Measurements from ENCODE around the gene ITPKC.

Gene ITPKC

DNA sequence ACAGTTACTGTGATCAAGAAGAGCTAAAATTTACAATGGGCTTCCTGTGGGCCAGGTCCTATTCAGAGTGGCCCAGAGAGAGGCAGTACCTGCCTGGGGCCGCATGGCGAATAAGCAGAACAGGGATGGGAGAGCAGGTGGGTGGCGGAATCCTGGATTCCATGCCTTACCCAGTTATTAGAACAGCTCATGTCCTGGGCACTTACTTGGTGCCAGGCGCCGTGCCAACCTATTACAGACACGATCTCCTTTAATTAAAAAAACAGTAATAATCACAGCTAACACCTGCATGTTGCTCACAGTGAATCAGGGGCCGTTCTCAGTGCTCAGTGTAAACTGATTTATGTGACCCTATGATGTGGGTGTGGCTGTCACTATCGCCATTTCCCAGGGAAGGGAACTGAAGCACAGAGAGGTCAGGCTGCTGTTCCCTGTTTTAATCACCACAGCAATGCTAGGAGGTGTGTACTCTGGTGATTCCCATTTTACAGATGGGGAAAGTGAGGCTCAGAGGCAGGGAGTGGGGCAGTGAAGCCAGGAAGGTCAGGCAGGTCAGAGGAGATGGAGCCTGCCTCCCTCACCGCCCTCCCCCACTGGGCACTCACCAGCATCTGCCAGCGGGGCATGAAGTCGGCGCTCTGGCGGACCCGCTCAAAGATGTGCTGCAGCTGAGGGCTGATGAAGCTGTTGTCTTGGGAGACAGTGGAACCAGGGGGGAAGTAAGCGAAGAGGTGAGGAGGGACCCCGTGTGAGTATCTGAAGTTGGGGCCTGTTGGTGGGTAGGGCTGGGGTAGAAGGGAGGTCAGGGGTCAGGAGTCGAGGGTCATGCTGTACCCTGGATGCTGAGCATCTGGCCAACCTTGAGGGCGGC lies 12.2 kb upstream of the ITPKC start:
- TF ChIP-seq, protein P1, sequence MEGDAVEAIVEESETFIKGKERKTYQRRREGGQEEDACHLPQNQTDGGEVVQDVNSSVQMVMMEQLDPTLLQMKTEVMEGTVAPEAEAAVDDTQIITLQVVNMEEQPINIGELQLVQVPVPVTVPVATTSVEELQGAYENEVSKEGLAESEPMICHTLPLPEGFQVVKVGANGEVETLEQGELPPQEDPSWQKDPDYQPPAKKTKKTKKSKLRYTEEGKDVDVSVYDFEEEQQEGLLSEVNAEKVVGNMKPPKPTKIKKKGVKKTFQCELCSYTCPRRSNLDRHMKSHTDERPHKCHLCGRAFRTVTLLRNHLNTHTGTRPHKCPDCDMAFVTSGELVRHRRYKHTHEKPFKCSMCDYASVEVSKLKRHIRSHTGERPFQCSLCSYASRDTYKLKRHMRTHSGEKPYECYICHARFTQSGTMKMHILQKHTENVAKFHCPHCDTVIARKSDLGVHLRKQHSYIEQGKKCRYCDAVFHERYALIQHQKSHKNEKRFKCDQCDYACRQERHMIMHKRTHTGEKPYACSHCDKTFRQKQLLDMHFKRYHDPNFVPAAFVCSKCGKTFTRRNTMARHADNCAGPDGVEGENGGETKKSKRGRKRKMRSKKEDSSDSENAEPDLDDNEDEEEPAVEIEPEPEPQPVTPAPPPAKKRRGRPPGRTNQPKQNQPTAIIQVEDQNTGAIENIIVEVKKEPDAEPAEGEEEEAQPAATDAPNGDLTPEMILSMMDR (conservative IDR thresholded peaks at IDR 0.05; ENCODE audit: low read length) = no peak
- DNase-seq (ENCODE audit: low read depth) = no peak
- H3K4me3 ChIP-seq (ENCODE audit: low read length) = no peak overlapping the region

DNA sequence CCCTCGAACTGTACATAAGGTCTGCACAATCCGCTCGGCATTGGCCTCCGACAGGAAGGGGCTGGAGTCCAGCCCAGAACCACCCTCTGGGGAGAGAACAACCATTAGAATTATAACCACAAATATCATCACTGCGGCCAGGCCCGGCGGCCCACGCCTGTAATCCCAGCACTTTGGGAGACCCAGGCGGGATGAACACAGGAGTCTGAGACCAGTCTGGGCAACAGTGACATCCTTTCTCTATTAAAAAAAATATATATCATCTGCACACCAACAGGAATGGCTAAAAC lies 11.6 kb upstream of the ITPKC start:
- DNase-seq (ENCODE audit: low read depth) = no peak
- TF ChIP-seq, protein P1 (conservative IDR thresholded peaks at IDR 0.05; ENCODE audit: low read length) = no peak
- no peak overlapping the region for H3K4me3 ChIP-seq (ENCODE audit: low read length)

DNA sequence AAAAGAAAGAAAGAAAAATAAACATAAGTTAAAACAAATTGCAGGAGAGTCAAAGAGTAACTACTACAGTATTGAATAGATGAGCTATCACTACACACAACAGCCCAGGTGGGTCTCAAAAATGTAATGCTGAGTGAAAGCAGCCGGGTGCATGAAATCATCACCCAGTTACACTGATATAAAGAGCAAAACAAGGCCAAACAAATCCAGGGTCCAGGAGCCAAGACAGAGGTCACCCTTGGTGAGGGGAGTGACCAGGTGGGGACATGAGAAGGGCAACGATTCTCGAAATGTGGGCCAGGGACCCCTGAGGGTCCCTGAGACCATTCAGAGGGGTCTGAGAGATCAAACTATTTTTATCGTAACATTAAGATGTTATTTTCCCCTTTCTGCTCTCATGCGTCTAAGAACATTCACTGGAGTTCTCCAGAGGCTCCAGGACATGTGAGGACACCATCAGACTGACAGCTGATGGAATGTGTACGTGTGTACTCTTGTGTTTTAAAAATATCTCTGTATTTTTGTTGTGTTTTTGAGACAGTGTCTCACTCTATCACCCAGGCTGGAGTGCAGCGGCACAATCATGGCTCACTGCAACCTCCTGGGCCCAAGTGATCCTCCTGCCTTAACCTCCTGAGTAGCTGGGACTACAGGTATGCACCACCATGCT lies 10.8 kb upstream of the ITPKC start:
- no peak overlapping the region for H3K4me3 ChIP-seq (ENCODE audit: low read length)
- DNase-seq (ENCODE audit: low read depth) = no peak
- TF ChIP-seq, protein P1 (conservative IDR thresholded peaks at IDR 0.05; ENCODE audit: low read length) = no peak

DNA sequence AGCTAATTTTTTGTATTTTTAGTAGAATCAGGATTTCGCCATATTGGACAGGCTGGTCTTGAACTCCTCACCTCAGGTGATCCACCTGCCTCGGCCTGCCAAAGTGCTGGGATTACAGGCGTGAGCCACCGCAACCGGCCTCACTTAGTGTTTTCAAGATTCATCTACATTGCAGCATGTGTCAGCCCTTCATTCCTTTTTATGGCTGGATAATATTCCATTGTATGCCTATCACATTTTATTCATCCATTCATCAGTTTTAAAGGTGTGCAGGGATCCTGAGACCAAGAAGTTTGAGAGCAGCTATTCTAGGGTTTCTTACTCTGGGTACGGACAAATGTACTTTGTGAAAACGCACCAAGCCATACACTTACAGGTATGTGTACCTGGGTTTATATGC lies 9.3 kb upstream of the ITPKC start:
- no peak overlapping the region for H3K4me3 ChIP-seq (ENCODE audit: low read length)
- DNase-seq (ENCODE audit: low read depth) = no peak
- TF ChIP-seq, protein P1 (conservative IDR thresholded peaks at IDR 0.05; ENCODE audit: low read length) = no peak

DNA sequence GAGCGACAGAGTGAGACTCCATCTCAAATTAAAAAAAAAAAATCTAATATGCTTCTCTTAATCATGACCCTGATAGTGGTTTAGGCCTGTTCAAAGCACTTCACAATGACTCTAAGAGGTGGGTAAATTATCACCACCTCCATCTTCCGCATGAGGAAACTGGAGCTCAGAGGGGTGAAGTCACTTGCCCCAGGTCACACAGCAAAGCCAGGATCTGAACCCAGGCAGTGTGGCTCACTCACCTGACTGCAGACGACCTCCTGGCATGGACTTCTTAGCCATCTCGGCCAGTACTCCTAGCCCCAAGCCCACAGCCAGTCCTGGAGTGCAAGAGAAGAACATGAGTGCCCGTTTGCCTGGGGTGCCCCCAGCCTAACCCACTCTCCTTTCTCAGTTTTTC lies 7.1 kb upstream of the ITPKC start:
- H3K4me3 ChIP-seq (ENCODE audit: low read length) = no peak overlapping the region
- TF ChIP-seq, protein P1 (conservative IDR thresholded peaks at IDR 0.05; ENCODE audit: low read length) = no peak
- DNase-seq (ENCODE audit: low read depth) = no peak

DNA sequence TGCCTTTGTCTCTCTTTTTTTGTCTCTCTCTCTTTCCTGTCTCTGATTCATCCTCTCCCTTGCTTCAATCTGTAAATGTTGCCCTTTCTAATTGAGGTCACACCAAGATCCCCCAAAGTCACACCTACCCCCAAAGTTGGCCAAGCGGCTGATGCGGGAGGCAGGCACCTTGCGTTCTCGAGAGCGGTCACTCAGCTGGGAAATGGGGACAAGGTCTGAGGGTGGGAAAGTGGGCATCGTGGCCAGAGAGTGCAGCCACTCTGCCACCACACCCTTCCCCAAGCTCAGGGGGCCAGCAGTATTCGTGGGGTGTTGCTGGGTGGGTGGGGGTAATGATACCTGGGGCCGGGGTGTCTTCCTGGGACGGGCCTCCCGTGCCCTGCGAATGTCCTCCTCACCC lies 3.0 kb upstream of the ITPKC start:
- TF ChIP-seq, protein P1 (conservative IDR thresholded peaks at IDR 0.05; ENCODE audit: low read length) = no peak
- DNase-seq (ENCODE audit: low read depth) = no peak
- H3K4me3 ChIP-seq (ENCODE audit: low read length) = peak overlapping the region; percentile 73

Measured in AG10803 (cell line).